ENCODE measurements around the gene MYOCD.

Gene MYOCD

DNA sequence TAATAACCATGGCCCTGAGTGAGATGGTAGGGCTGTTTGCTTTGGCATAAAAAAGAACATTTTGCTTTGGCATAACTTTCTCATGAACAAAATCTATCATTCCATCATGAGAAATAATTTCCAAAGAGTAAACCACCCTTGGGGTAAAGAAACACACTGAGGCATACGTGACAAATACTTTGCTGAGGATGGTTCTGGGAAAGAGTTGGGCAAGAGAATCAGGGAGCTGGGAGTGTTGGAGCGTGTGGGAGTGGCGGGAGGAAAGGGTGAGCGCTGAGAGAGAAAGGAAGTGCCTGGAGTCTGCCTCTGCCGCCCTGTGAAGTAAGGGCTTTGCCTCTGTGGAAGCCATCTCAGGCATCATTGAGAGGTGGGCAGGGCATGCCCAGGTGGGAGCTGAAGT lies 63.4 kb downstream of the MYOCD start:
- H3K4me1 ChIP-seq (ENCODE audit: control insufficient read depth in 2 of 2, insufficient read depth in 2 of 2, low read length in 2 of 2) = peaks cover 18 to 21% of the 10 kb centered on the region in 2 donors
- no peak overlapping the region for H3K4me3 ChIP-seq (ENCODE audit: low read length in 2 of 2)
- no peak overlapping the region for H3K9ac ChIP-seq (ENCODE audit: low read depth in 1 of 2, low read length in 2 of 2)
- H3K36me3 ChIP-seq (ENCODE audit: control insufficient read depth in 2 of 2, insufficient read depth in 2 of 2, low read length in 2 of 2) = no peaks in the 10 kb centered on the region
- no peak overlapping the region for H3K27ac ChIP-seq (ENCODE audit: low read depth in 2 of 2, low read length in 2 of 2)
- H3K27me3 ChIP-seq (ENCODE audit: control insufficient read depth in 2 of 2, insufficient read depth in 2 of 2, low read length in 2 of 2) = no peaks in the 10 kb centered on the region
- no peaks in the 10 kb centered on the region for H3K9me3 ChIP-seq (ENCODE audit: control insufficient read depth in 2 of 2, low read length in 2 of 2)

DNA sequence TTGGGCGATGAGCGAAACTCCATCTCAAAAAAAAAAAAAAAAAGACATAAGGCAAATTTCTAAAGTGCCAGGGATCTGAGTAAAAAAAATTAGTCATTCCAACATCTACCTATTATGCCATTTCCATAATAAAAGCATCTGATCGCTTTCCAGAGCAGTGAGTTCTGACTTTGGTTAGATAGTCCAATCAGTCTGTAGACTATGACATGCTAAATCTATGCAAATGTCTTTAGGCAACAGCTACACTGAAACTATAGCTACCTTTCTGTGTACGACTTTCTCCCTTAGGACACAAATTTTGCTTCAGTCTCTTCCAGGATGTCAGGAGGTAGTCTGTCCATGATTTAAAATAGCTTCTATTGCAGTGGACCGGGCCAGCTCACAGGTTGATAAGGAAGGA lies 64.7 kb downstream of the MYOCD start:
- Histone ChIP-seq H3K9me3 (ENCODE audit: control insufficient read depth in 2 of 2, low read length in 2 of 2) (no peaks in the 10 kb centered on the region), H3K9ac (ENCODE audit: low read depth in 1 of 2, low read length in 2 of 2) (no peak overlapping the region), H3K36me3 (ENCODE audit: control insufficient read depth in 2 of 2, insufficient read depth in 2 of 2, low read length in 2 of 2) (no peaks in the 10 kb centered on the region), H3K4me3 (ENCODE audit: low read length in 2 of 2) (peak overlapping the region; percentile 17 to 62), H3K27me3 (ENCODE audit: control insufficient read depth in 2 of 2, insufficient read depth in 2 of 2, low read length in 2 of 2) (no peaks in the 10 kb centered on the region), H3K27ac (ENCODE audit: low read depth in 2 of 2, low read length in 2 of 2) (peak overlapping the region; percentile 67 to 84), H3K4me1 (ENCODE audit: control insufficient read depth in 2 of 2, insufficient read depth in 2 of 2, low read length in 2 of 2) (peaks cover 18 to 21% of the 10 kb centered on the region in 2 donors)

DNA sequence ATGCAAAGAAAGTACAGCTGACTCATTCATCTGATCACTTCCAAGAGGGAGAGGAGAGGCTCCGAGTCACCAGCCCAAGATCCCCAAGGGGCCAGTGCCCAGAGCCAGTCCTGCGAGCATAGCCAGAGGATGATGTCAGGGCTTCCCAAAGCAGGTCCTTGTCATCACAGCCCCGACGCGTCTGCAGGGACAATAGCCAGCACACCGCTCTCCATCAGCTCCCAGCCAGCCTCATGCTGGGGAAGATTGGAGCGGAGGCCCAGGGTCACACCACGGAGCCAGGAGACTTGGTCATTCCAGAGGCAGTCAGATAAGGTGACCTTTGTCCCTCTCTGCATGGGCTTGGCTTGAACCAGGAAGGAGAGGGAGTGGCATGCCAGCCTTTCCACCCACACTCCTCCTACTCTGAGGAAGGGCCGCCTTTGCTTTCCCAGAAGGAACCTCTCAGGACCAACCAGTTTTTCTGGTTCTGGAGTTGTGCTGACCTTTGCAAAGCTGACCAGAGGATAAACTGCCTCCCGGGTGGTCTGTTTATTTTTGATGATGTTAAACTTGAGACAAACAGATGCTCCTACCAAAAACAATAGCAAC lies 65.3 kb downstream of the MYOCD start:
- peak overlapping the region; percentile 17 to 62 for H3K4me3 ChIP-seq (ENCODE audit: low read length in 2 of 2)
- H3K27me3 ChIP-seq (ENCODE audit: control insufficient read depth in 2 of 2, insufficient read depth in 2 of 2, low read length in 2 of 2) = no peaks in the 10 kb centered on the region
- H3K9me3 ChIP-seq (ENCODE audit: control insufficient read depth in 2 of 2, low read length in 2 of 2) = no peaks in the 10 kb centered on the region
- H3K4me1 ChIP-seq (ENCODE audit: control insufficient read depth in 2 of 2, insufficient read depth in 2 of 2, low read length in 2 of 2) = peaks cover 18 to 21% of the 10 kb centered on the region in 2 donors
- H3K9ac ChIP-seq (ENCODE audit: low read depth in 1 of 2, low read length in 2 of 2) = no peak overlapping the region
- H3K27ac ChIP-seq (ENCODE audit: low read depth in 2 of 2, low read length in 2 of 2) = peak overlapping the region; percentile 67 to 84
- no peaks in the 10 kb centered on the region for H3K36me3 ChIP-seq (ENCODE audit: control insufficient read depth in 2 of 2, insufficient read depth in 2 of 2, low read length in 2 of 2)

DNA sequence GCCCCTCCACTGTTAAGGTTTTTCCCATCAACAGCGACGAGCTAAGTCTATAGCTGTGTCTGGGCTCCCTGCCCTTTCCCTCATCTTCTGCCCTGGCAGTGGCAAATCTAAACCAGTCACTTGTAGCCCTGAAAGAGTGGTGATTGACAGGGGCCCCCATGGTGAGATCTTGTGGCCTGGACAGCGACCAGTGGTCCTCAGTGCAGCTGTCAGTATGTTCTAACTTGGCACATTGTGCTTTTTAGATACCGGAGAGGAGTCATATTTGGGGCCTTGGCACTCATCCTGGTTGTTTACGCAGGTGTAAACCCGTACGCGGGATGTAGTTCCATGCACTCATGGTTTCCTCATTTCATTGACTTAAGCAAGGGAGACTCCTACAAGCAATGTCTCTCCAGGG lies 66.1 kb downstream of the MYOCD start:
- no peaks in the 10 kb centered on the region for H3K36me3 ChIP-seq (ENCODE audit: control insufficient read depth in 2 of 2, insufficient read depth in 2 of 2, low read length in 2 of 2)

DNA sequence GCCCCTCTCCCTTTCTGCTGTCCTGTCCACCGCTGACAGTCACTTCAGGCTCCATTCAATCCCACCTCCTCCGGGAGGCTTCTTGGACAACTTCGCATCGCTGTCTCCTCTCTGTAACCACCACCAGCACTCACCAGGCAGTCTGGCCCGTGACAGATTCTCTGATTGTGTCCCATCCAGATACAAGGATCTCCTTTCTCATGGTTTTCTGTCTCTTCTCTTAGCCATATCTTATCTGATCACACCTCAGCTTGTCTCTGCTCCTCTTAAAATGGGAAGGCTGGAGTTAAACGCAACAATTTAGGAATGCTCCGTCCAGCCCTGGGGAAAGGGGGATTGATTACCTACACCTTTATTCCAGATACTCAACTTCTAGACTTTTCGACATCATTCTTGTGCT lies 66.7 kb downstream of the MYOCD start:
- Histone ChIP-seq H3K27ac (ENCODE audit: low read depth in 2 of 2, low read length in 2 of 2) (no peak overlapping the region), H3K36me3 (ENCODE audit: control insufficient read depth in 2 of 2, insufficient read depth in 2 of 2, low read length in 2 of 2) (no peaks in the 10 kb centered on the region), H3K4me1 (ENCODE audit: control insufficient read depth in 2 of 2, insufficient read depth in 2 of 2, low read length in 2 of 2) (peaks cover 17 to 18% of the 10 kb centered on the region in 2 donors), H3K27me3 (ENCODE audit: control insufficient read depth in 2 of 2, insufficient read depth in 2 of 2, low read length in 2 of 2) (no peaks in the 10 kb centered on the region), H3K9ac (ENCODE audit: low read depth in 1 of 2, low read length in 2 of 2) (no peak overlapping the region), H3K9me3 (ENCODE audit: control insufficient read depth in 2 of 2, low read length in 2 of 2) (no peaks in the 10 kb centered on the region), H3K4me3 (ENCODE audit: low read length in 2 of 2) (no peak overlapping the region)

More for the DNA sequence above, 66.1 kb downstream of the MYOCD start:
- peak overlapping the region in 1 of 2 donors; percentile 84 for H3K27ac ChIP-seq (ENCODE audit: low read depth in 2 of 2, low read length in 2 of 2)
- H3K9ac ChIP-seq (ENCODE audit: low read depth in 1 of 2, low read length in 2 of 2) = no peak overlapping the region
- no peaks in the 10 kb centered on the region for H3K27me3 ChIP-seq (ENCODE audit: control insufficient read depth in 2 of 2, insufficient read depth in 2 of 2, low read length in 2 of 2)
- H3K4me3 ChIP-seq (ENCODE audit: low read length in 2 of 2) = no peak overlapping the region
- H3K9me3 ChIP-seq (ENCODE audit: control insufficient read depth in 2 of 2, low read length in 2 of 2) = no peaks in the 10 kb centered on the region
- H3K4me1 ChIP-seq (ENCODE audit: control insufficient read depth in 2 of 2, insufficient read depth in 2 of 2, low read length in 2 of 2) = peaks cover 18 to 21% of the 10 kb centered on the region in 2 donors

DNA sequence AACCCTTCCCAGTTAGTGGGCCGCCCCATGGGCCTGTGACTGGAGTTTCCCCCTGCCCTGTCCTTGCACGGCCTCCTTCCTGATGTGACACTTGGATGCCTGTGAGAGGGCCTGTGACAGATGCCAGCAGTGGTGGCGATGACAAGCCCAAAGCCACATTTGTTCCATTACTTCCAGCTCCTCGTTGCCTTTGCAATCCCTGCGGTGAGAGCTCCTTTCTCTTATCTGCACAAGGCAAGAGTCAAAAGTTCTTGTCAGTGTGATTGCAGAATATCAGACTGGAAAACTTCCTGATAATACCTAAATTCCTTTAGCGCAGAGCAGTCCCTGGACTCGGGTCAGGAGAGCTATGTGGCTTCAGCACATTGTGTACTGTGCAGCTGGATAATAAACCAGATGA lies 69.2 kb downstream of the MYOCD start:
- H3K36me3 ChIP-seq (ENCODE audit: control insufficient read depth in 2 of 2, insufficient read depth in 2 of 2, low read length in 2 of 2) = no peaks in the 10 kb centered on the region
- no peak overlapping the region for H3K4me3 ChIP-seq (ENCODE audit: low read length in 2 of 2)
- no peak overlapping the region for H3K27ac ChIP-seq (ENCODE audit: low read depth in 2 of 2, low read length in 2 of 2)
- H3K27me3 ChIP-seq (ENCODE audit: control insufficient read depth in 2 of 2, insufficient read depth in 2 of 2, low read length in 2 of 2) = no peaks in the 10 kb centered on the region
- H3K4me1 ChIP-seq (ENCODE audit: control insufficient read depth in 2 of 2, insufficient read depth in 2 of 2, low read length in 2 of 2) = peaks cover 17 to 18% of the 10 kb centered on the region in 2 donors
- no peak overlapping the region for H3K9ac ChIP-seq (ENCODE audit: low read depth in 1 of 2, low read length in 2 of 2)
- H3K9me3 ChIP-seq (ENCODE audit: control insufficient read depth in 2 of 2, low read length in 2 of 2) = no peaks in the 10 kb centered on the region

DNA sequence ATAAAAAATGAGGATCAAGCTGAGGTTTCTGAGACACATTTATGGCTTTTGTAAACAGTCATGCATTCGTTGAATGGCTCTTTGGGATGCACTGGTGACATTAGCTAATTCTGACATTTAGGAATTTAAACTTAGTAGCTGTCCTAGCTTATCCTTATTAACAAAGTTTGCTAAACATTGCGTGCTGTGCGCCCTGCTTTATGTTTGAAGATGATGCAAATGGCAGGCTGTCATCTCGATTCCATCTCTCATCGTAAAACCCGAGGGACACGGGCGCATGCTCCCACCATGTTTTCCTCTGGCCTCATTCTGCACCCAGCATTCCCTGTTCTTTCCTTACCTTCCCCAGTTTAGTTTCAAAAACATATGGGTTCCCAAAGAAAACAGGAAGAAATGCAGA lies 69.8 kb downstream of the MYOCD start:
- Histone ChIP-seq H3K9me3 (ENCODE audit: control insufficient read depth in 2 of 2, low read length in 2 of 2) (no peaks in the 10 kb centered on the region), H3K4me3 (ENCODE audit: low read length in 2 of 2) (no peak overlapping the region), H3K27me3 (ENCODE audit: control insufficient read depth in 2 of 2, insufficient read depth in 2 of 2, low read length in 2 of 2) (no peaks in the 10 kb centered on the region), H3K27ac (ENCODE audit: low read depth in 2 of 2, low read length in 2 of 2) (no peak overlapping the region), H3K9ac (ENCODE audit: low read depth in 1 of 2, low read length in 2 of 2) (no peak overlapping the region), H3K4me1 (ENCODE audit: control insufficient read depth in 2 of 2, insufficient read depth in 2 of 2, low read length in 2 of 2) (peaks cover 15% of the 10 kb centered on the region in 2 donors), H3K36me3 (ENCODE audit: control insufficient read depth in 2 of 2, insufficient read depth in 2 of 2, low read length in 2 of 2) (no peaks in the 10 kb centered on the region)

DNA sequence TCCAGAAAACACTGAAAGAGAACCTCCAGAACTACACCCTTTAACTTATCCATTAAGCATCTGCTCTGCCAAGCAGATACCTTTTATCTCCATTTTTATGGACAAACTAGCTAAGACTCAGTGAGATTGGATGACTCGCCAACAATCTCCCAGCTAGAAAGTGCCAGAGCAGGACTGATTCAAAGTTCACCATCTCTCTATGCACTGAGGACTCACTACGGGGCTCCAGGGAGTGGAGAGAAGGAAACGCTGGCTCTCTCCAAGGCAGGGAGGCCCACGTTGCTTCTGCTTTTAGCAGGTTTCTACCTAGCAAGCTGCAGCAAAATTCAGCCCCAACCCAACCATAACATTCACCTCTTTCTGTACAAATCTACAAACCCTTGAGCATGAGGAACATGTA lies 70.8 kb downstream of the MYOCD start:
- no peaks in the 10 kb centered on the region for H3K27me3 ChIP-seq (ENCODE audit: control insufficient read depth in 2 of 2, insufficient read depth in 2 of 2, low read length in 2 of 2)
- H3K9me3 ChIP-seq (ENCODE audit: control insufficient read depth in 2 of 2, low read length in 2 of 2) = no peaks in the 10 kb centered on the region
- H3K9ac ChIP-seq (ENCODE audit: low read depth in 1 of 2, low read length in 2 of 2) = no peak overlapping the region
- no peak overlapping the region for H3K27ac ChIP-seq (ENCODE audit: low read depth in 2 of 2, low read length in 2 of 2)
- H3K4me3 ChIP-seq (ENCODE audit: low read length in 2 of 2) = no peak overlapping the region
- H3K36me3 ChIP-seq (ENCODE audit: control insufficient read depth in 2 of 2, insufficient read depth in 2 of 2, low read length in 2 of 2) = no peaks in the 10 kb centered on the region
- H3K4me1 ChIP-seq (ENCODE audit: control insufficient read depth in 2 of 2, insufficient read depth in 2 of 2, low read length in 2 of 2) = peaks cover 5 to 7% of the 10 kb centered on the region in 2 donors

DNA sequence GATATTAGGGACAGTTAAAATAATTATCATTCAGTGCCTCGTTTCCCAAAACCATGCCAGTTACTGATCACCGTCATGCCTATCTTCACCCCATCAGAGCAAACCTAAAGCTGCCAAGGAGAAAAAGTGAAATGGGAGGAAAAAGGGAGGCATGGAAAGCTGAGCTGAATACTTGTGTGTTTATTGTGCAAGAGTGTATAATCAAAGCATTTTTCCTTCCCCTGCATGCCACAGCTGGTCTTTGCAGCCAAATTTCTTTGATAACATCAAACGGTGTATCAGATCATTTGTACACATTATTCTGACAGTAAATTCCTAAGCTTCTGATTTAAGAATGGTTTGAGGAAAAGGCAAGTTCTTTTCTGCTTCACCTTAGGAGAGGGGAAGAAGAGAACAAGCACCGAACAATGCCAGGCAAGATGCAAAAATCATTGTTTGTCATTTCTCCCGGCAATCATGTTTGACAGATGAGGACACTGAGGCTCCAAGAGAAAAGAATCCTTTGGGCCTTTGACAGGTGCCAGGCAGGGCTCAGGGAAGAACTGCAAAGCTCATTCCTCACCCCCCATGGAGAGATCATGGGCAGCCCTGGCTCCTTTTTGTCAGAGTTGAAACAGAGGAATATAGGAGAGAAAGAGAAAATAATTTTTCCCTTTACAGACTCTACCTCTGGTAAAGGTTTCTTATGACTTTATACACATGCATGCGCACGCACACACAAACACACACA lies 72.2 kb downstream of the MYOCD start:
- H3K4me1 ChIP-seq (ENCODE audit: control insufficient read depth in 2 of 2, insufficient read depth in 2 of 2, low read length in 2 of 2) = peaks cover 6 to 7% of the 10 kb centered on the region in 2 donors
- H3K4me3 ChIP-seq (ENCODE audit: low read length in 2 of 2) = no peak overlapping the region
- no peak overlapping the region for H3K27ac ChIP-seq (ENCODE audit: low read depth in 2 of 2, low read length in 2 of 2)
- H3K9me3 ChIP-seq (ENCODE audit: control insufficient read depth in 2 of 2, low read length in 2 of 2) = no peaks in the 10 kb centered on the region
- H3K36me3 ChIP-seq (ENCODE audit: control insufficient read depth in 2 of 2, insufficient read depth in 2 of 2, low read length in 2 of 2) = no peaks in the 10 kb centered on the region
- no peak overlapping the region for H3K9ac ChIP-seq (ENCODE audit: low read depth in 1 of 2, low read length in 2 of 2)
- no peaks in the 10 kb centered on the region for H3K27me3 ChIP-seq (ENCODE audit: control insufficient read depth in 2 of 2, insufficient read depth in 2 of 2, low read length in 2 of 2)

DNA sequence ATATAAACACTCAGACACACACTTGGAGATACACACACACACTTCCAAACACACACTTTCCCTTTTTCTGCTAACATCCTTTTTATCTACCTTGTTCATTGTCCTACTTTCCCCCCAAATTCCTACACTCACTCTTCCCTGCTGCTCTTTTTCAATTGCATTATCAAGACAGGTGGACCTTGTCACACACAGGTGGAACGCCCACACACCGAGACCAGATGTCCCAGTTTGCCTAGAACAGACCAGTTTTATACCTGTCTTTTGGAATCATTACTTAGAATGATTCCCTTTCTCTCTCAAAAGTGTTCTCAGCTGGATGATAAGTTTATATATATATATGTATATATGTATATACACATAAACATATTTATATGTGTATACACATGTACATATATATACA lies 72.9 kb downstream of the MYOCD start:
- no peaks in the 10 kb centered on the region for H3K27me3 ChIP-seq (ENCODE audit: control insufficient read depth in 2 of 2, insufficient read depth in 2 of 2, low read length in 2 of 2)
- H3K27ac ChIP-seq (ENCODE audit: low read depth in 2 of 2, low read length in 2 of 2) = no peak overlapping the region
- no peaks in the 10 kb centered on the region for H3K9me3 ChIP-seq (ENCODE audit: control insufficient read depth in 2 of 2, low read length in 2 of 2)
- peaks cover 7 to 8% of the 10 kb centered on the region in 2 donors for H3K4me1 ChIP-seq (ENCODE audit: control insufficient read depth in 2 of 2, insufficient read depth in 2 of 2, low read length in 2 of 2)
- no peaks in the 10 kb centered on the region for H3K36me3 ChIP-seq (ENCODE audit: control insufficient read depth in 2 of 2, insufficient read depth in 2 of 2, low read length in 2 of 2)
- H3K4me3 ChIP-seq (ENCODE audit: low read length in 2 of 2) = no peak overlapping the region
- H3K9ac ChIP-seq (ENCODE audit: low read depth in 1 of 2, low read length in 2 of 2) = no peak overlapping the region
